Colonic mucosa (tissue), 4 donors: ENCODE measurements around the gene SLCO3A1. TPM values are rescaled to one million over a fixed set of nuclear protein-coding genes. Genes with fewer than 3 reads are reported as not detected.
"Not testable (repeated sequence)": the region's sequence is repeated elsewhere in the genome, so short reads cannot be mapped to it uniquely, and the experiment has no call there.

Source experiments
- DNase-seq: peaks from one replicate; pipeline ENCODE4 v3.0.0-alpha.2; 2020
- H3K27ac ChIP-seq: fragments of 200-600 bp; one replicate; pipeline ENCODE4 v1.8.0; 2021
- H3K27me3 ChIP-seq: fragments of 200-600 bp; one replicate; pipeline ENCODE4 v1.8.0; 2021
- H3K36me3 ChIP-seq: fragments of 200-600 bp; one replicate; pipeline ENCODE4 v1.8.0; 2021
- H3K4me1 ChIP-seq: fragments of 200-600 bp; one replicate; pipeline ENCODE4 v1.8.0; 2021; ENCODE audit warnings: mild to moderate bottlenecking
- H3K4me3 ChIP-seq: fragments of 200-600 bp; one replicate; pipeline ENCODE4 v1.8.0; 2021
- H3K9ac ChIP-seq, 2 donors: one replicate each; pipeline ENCODE4 v1.7.0; 2013; ENCODE audit warnings: control low read depth in 2 of 2, low read depth in 2 of 2, low read length in 2 of 2
- H3K9me3 ChIP-seq: fragments of 200-600 bp; one replicate; pipeline ENCODE4 v1.8.0; 2021
- CTCF ChIP-seq: fragments of 200-600 bp; IDR thresholded peaks from one replicate; pipeline ENCODE4 v1.8.0; 2022; ENCODE audit warnings: antibody characterized with exemption, mild to moderate bottlenecking
- intact Hi-C: fragments of 100-400 bp; cut with DNase I; formaldehyde crosslinking; loops from one replicate; pipeline ENCODE4 v1.14.1; 2022
- total RNA-seq, 2 donors: library from RNA; stranded (reverse); fragmentation: NEBNext Ultra II Directional in 1 of 2; extraction: Animal tissue kit (Norgen Biotek cat#: 25700) in 1 of 2; gene quantifications; one replicate each; pipeline ENCODE4 v1.2.1, GENCODE V29; 2021
- donor health status: healthy.
- donor health status: DM: no; HTN: no; CAD: no.
- donor health status: DM: no; HTN: no; CAD: no.

The SLCO3A1 gene
- total RNA-seq, 2 donors from 2014 or later = 11.4 to 24.6 TPM

- Histone ChIP-seq H3K9ac (no peak overlapping the region), H3K27me3 (no peaks in the 10 kb centered on the region), H3K4me1 (no peaks in the 10 kb centered on the region), H3K9me3 (no peaks in the 10 kb centered on the region), H3K27ac (no peak overlapping the region), H3K36me3 (no peaks in the 10 kb centered on the region), H3K4me3 (no peak overlapping the region)
- intact Hi-C loops = loop anchor here (5.0 kb wide), 1 partner anchor 108 kb away; no protein-coding TSS in a partner anchor
- no peak for TF ChIP-seq CTCF
- DNase-seq = no peak
Measured at GRCh38 chr15:92205255-92205739, 351.8 kb downstream of the SLCO3A1 start.

- not testable (repeated sequence) for H3K27ac ChIP-seq, H3K4me3 ChIP-seq, H3K9me3 ChIP-seq, DNase-seq, H3K9ac ChIP-seq, H3K27me3 ChIP-seq, H3K4me1 ChIP-seq, H3K36me3 ChIP-seq
- intact Hi-C loops = loop anchor here (5.0 kb wide), 1 partner anchor 110 kb away; no protein-coding TSS in a partner anchor
Measured at GRCh38 chr15:92207601-92208000, 354.1 kb downstream of the SLCO3A1 start.
